GM12891 (cell line): ENCODE measurements around the gene COMTD1.

Source experiments
- DNase-seq: peaks from one replicate; pipeline ENCODE4 v3.0.0; 2011; ENCODE audit warnings: low spot score; ENCODE audit not compliant: insufficient read length
- FAIRE-seq: peaks from 2 replicates; lab custom pipeline; 2011; peaks lifted over from hg19 to GRCh38; lab: Jason Lieb, UNC
- PAX5 ChIP-seq: IDR thresholded peaks from 2 replicates; pipeline ENCODE4 v1.6.1; 2011; ENCODE audit warnings: low read length, moderate library complexity, mild to moderate bottlenecking; ENCODE audit not compliant: insufficient read depth, severe bottlenecking
- POLR2A ChIP-seq: IDR thresholded peaks from 2 replicates; pipeline ENCODE4 v1.6.1; 2011; ENCODE audit warnings: low read depth, low read length, control low read depth
- POLR2AphosphoS5 ChIP-seq: IDR thresholded peaks from 2 replicates; pipeline ENCODE4 v1.6.1; 2011; ENCODE audit warnings: low read depth, low read length, control low read depth
- POU2F2 ChIP-seq: IDR thresholded peaks from 2 replicates; pipeline ENCODE4 v1.6.1; 2011; ENCODE audit warnings: low read depth, mild to moderate bottlenecking, control low read depth, low read length, moderate library complexity
- SPI1 ChIP-seq: IDR thresholded peaks from 2 replicates; pipeline ENCODE4 v1.6.1; 2011; ENCODE audit warnings: low read depth, low read length, control low read depth
- TAF1 ChIP-seq: IDR thresholded peaks from 2 replicates; pipeline ENCODE4 v1.6.1; 2011; ENCODE audit warnings: low read depth, low read length, control low read depth

COMTD1 gene

DNA sequence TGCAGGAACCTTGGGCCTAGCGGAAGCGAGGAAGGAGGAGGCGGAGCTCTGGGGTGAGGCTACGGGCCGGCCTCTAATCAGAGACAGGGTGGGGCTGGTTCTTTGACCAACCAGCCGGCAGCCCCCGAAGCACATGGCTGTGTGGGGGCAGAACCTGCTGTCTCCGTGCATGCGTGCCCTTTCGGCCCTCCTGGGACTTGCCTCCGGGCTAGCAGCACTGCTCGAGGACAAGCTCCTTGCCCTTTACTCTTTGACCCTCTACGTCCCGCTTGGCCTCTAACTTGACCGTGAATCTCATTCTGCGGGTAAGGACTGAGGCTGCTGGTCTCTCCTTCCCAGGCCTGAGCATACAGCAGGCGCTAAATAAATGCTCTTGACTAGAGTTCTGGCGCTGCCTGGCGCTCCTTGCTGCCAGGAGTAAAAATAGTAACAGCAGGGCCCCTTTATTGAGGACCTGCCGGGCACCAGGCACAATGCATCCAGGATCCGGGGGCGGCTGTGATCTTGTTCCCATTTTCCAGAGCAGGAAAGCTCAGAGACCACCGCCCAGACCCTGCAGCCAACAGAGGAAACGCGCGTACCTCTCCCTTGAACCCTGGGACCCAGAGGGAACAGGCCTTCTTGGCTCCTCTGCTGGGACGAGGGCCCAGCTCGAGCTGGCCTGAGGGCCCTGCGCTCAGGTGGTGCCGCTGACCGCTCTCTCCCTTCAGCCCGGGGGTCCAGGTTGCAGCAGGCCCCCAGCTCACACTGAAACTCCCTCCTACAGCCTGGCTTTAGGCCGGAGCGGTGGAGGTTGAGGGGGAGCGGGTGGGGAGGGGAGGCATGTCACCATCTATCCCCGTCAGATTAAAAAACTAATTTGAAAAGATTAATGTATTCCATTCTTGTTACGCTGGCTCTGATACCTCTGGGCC is 2.7 kb upstream of the COMTD1 start:
- DNase-seq (no peak), FAIRE-seq (no peak)
- no peak for TF ChIP-seq POU2F2
- no peak for TF ChIP-seq POLR2A
- no peak for TF ChIP-seq POLR2AphosphoS5
- no peak for TF ChIP-seq SPI1
- TF ChIP-seq PAX5: no peak
- no peak for TF ChIP-seq TAF1

DNA sequence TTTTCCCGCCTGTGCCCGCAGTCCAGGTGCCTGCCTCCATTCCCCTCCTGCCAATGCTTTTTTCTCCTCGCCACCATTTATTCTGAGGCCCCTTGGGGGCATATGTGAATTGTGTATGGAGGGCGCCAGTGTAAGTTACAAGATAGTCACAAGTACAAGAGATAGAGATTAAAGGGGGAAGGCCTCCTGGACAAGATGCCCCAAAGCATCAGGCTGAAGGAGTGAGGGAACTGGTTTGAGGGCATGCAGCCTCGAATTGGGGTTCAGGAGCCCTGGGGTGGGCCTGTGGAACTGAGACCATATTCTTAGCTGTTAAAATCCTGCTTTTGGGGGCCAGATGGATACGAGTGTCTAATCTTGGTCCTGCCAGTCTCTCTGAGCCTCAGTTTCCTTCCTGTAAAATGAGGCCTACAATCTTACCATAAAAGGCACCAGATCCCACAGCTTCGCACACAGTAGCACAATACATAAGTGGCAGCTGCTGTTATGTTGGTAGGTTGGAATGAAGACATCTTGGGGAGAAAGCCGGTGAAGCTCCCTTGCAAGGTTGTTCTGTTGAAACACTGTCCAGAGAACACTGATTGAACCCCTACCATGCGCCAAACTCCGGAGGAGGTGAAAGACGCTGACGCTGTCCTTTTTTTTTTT is 545 bp upstream of the COMTD1 start:
- TF ChIP-seq TAF1: no peak
- TF ChIP-seq PAX5: no peak
- no peak for TF ChIP-seq POU2F2
- TF ChIP-seq POLR2A: no peak
- TF ChIP-seq SPI1: no peak
- no peak for TF ChIP-seq POLR2AphosphoS5
- no peak for FAIRE-seq
- no peak for DNase-seq

DNA sequence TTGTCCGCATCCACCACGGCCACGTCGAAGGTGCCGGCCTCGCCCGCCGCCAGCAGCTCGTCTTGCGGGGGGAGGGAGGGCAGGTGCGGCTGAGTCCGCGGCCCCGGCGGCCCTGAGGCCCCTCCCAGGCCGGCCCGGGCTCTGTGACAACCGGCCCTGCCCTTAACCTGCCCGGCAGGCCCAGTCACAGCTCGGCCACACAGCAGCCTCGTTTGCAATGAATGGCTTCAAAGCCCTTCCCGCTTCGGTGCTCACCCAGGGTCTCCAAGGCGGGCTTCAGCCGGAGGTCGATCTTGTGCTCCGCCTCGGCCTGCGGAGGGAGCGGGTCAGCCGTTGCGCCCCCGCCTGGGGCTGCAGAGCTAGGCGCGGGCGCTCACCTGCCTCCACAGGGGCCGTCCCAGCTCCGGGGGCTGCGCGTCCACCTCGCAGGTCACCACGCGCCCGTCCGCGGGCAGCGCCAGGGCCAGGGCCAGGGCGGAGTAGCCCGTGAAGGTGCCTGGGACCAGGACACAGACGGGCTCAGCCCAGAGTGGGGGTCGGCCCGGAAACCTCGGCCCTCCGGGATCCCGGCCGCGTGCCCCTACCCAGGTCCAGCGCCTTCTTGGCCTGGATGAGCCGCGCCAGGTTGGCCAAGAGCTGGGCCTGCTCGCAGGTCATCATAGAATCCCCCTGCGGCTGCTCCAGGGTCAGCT is 928 bp downstream of the COMTD1 start:
- no peak for DNase-seq
- TF ChIP-seq POLR2AphosphoS5: no peak
- TF ChIP-seq POU2F2: no peak
- TF ChIP-seq TAF1: no peak
- TF ChIP-seq SPI1: no peak
- TF ChIP-seq POLR2A: no peak
- TF ChIP-seq PAX5: no peak
- no peak for FAIRE-seq

DNA sequence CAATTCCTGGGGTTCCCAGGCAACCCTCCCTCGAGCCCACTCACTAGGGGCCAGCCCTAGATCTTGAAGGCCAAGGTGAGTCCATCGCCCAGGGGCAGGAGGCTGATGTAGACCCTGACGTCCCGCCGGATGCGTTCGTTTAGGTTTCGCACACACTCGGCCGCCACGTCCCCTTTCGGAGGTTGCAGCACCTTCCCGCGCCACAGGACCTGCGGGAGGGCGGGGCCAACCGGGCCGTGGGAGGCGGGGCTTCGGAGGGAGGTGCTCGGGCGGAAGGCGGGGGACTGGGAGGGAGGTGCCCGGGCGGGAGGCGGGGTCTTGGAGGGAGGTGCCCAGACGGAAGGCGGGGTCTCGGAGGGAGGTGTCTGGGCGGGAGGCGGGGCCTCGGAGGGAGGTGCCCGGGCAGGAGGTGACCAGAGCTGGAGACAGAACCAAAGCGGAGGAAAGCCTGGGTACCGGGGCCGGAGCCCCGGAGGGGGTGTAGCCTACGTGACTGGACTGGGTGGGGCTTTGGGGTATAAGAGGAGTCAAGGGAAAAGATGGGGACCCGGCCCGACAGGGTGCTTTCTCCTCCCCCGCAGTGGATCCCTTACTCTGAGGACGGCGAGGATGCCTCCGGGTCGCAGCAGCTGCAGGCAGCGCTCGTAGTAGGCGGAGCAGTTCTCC is 1.6 kb downstream of the COMTD1 start:
- peak; percentile 96 for FAIRE-seq
- peak; percentile 32; the same call in 1 of the 2 replicates for TF ChIP-seq POLR2A
- no peak for TF ChIP-seq PAX5
- no peak for TF ChIP-seq SPI1
- TF ChIP-seq POLR2AphosphoS5: peak; percentile 31; the same call in 1 of the 2 replicates
- DNase-seq: peak; percentile 86

DNA sequence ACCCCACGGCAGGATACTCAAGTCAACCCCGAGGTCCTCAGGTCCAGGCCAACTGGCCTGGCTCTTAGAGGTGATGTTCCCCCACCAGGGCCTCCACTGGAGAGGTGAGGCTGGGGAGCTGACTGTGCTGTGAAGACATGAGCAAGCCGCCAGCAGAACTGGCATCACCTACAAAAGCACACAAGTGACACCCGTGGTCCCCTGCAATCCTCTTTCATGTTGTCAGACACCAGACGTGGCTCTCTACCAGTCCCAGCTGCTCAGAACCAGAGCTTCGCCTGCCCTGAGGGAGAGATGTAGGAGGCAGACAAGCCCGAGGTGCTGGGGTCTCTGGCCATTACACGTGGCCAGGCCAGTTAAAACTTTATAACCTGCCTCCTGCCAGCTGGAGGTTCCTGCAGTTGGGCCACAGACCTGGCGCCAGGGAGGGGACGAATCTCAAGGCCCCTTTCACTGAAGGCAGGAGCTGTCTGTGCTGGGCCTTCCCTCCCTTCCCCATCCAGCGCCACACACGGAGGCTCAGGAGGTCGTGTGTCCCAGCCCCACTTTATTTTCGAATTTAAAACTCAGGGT is 2.2 kb downstream of the COMTD1 start:
- FAIRE-seq: no peak

DNA sequence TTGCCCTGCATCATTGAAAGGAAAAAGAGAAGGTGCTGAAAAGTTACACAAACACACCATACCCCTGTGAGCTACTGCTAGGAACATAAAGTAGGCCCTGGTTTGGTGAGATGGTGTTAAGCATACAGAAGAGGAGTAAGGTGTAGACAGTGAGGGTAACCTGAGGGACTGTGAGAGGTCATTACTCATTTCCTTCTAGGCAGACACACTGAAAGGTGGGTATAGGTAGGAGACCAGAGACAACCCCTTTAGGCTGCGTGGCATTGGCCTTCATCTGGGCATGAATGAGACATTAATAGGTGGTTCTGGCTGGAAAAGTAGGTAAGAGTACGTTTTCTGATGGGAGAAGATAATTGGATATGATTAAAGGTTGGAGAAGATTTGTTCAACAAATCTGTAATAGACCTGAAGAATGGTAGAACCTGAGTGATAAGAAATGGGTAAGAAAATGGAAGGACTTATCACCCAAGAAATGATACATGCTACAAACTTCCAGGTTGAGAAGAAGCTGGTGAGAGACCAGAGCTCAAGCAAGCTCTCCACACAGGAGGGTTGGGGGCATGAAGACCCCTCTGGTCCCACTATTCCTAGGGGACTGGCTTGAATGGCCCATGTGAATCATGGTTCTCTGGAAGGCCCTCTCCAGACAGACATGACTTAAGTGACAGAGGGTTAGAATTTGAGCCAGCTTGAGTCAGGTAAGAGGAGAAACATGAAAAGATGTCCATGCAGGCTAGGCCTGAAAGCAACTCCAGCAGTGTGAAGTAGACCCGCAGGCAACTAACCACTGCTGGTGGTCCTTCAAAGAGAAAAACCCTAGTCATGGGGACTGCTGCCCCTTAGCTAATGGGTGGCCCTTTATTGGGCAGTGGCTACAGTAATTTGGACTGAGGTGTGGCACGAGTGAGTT is 3.8 kb downstream of the COMTD1 start:
- FAIRE-seq (no peak), DNase-seq (no peak)
- 0 out of 2 replicates have a peak, but pooled peaks have one; percentile 28 for TF ChIP-seq POU2F2
- TF ChIP-seq POLR2A: peak; percentile 79
- peak; percentile 90 for TF ChIP-seq POLR2AphosphoS5
- TF ChIP-seq PAX5: no peak

More for the DNA sequence above, 2.2 kb downstream of the COMTD1 start:
- no peak for DNase-seq
- TF ChIP-seq TAF1: no peak
- TF ChIP-seq POLR2A: no peak
- no peak for TF ChIP-seq SPI1
- TF ChIP-seq POLR2AphosphoS5: no peak

DNA sequence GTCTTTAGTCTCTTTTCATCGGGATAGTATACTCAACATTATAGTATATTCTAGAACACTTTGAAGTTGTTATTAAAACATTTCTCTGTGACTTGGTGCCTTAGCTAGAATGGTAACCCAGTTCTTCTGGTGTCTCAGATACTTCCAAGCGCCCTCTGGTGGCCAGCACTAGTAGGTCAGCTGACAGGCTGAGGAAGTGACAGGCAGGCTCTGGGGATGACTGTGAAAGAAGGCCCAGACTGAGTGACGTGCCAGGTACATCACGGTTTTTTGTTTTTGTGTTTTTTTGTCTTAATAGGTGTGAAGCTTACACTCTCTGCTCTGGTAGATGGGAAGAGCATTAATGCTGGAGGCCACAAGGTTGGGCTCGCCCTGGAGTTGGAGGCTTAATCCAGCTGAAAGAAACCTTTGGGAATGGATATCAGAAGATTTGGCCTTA is 5.1 kb downstream of the COMTD1 start:
- DNase-seq (peak; percentile 66), FAIRE-seq (peak; percentile 87)
- TF ChIP-seq SPI1 (peak; percentile 86), PAX5 (no peak)

DNA sequence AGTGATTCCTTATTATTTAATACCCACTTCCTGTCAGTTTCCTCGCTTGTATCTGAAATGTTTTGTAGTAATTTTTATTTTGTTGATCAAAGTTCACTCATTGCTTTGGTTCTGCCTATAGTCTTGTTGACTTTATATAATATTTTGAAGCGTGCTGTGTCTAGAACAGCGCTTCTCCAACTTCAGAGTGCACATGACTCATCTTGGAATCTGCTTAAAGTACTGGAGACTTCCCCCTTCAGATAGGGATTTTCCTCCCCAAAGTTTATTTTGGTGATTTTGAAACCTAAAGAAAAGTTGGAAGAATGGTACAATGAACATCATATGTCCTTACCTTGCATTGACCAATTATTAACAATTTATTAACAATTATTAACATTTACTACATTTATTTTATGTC is 5.8 kb downstream of the COMTD1 start:
- FAIRE-seq (no peak), DNase-seq (no peak)
- TF ChIP-seq TAF1 (no peak), SPI1 (no peak), POLR2A (no peak), POU2F2 (no peak), POLR2AphosphoS5 (no peak), PAX5 (no peak)

DNA sequence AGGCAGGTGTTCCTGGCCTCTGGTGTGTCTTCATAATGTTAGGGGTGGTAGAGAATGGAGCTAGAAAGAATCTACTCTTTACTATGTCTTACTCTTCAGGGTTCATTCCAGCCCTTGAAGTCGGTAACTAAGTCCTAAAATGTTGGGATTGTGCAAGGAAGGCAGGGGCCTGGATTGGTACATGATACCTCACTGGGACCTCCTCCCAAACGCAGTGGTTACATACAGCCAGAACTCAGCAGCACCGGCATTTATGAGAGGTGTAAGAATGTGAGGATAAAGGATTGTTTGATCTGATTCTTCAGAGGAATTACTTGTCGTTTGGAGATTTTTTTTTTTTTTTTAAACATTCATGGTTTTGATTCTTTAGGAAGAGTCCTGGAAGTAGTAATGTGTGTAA is 6.9 kb downstream of the COMTD1 start:
- FAIRE-seq: no peak
- no peak for DNase-seq
- TF ChIP-seq SPI1 (no peak), POLR2AphosphoS5 (no peak), POU2F2 (no peak), TAF1 (no peak), POLR2A (no peak), PAX5 (no peak)
